Endothelial cell (in vitro differentiated cells): ENCODE data around the gene HSD17B13. TPM values are rescaled to one million over a fixed set of nuclear protein-coding genes. Genes with fewer than 3 reads are reported as not detected.
"Not testable (repeated sequence)": the region's sequence is repeated elsewhere in the genome, so short reads cannot be mapped to it uniquely, and the experiment has no call there.

Experiments used
- DNase-seq: peaks from one replicate; pipeline ENCODE4 v3.0.0; 2021; ENCODE audit warnings: low spot score
- H3K27ac Mint-ChIP-seq: one replicate; pipeline ENCODE4 v1.8.0; 2021; ENCODE audit warnings: mixed read lengths, inconsistent platforms; ENCODE audit not compliant: unreplicated experiment
- H3K27me3 Mint-ChIP-seq: one replicate; pipeline ENCODE4 v1.8.0; 2021; ENCODE audit warnings: mild to moderate bottlenecking, moderate library complexity, mixed read lengths, inconsistent platforms; ENCODE audit not compliant: unreplicated experiment
- H3K36me3 Mint-ChIP-seq: one replicate; pipeline ENCODE4 v1.8.0; 2021; ENCODE audit warnings: mild to moderate bottlenecking, low read depth, mixed read lengths, inconsistent platforms; ENCODE audit not compliant: unreplicated experiment
- H3K4me1 Mint-ChIP-seq: one replicate; pipeline ENCODE4 v1.8.0; 2021; ENCODE audit warnings: mild to moderate bottlenecking, mixed read lengths, inconsistent platforms; ENCODE audit not compliant: unreplicated experiment
- H3K4me3 Mint-ChIP-seq: one replicate; pipeline ENCODE4 v1.8.0; 2021; ENCODE audit warnings: mild to moderate bottlenecking, mixed read lengths, inconsistent platforms; ENCODE audit not compliant: unreplicated experiment
- H3K9me3 Mint-ChIP-seq: one replicate; pipeline ENCODE4 v1.8.0; 2021; ENCODE audit warnings: mixed read lengths, inconsistent platforms; ENCODE audit not compliant: unreplicated experiment
- CTCF ChIP-seq: fragments of 200-600 bp; sonication (generic); IDR thresholded peaks from one replicate; pipeline ENCODE4 v1.5.0; 2021; ENCODE audit warnings: antibody characterized with exemption; ENCODE audit not compliant: unreplicated experiment
- total RNA-seq: library from RNA; stranded (reverse); fragmentation: NEBNext Ultra II Directional; extraction: Animal tissue kit (Norgen Biotek cat#: 25700); gene quantifications from one replicate; pipeline ENCODE4 v1.2.1, GENCODE V29; 2021; ENCODE audit not compliant: unreplicated experiment

Gene HSD17B13
- total RNA-seq, 1 donor from 2014 or later, result not detected

- no peak for TF ChIP-seq CTCF
- H3K4me3 Mint-ChIP-seq, result no peak overlapping the region
- no peaks in the 10 kb centered on the region for H3K27me3 Mint-ChIP-seq
Measured at GRCh38 chr4:87299898-87300297, 22.8 kb downstream of the HSD17B13 start.

GRCh38 chr4:87298362-87298761, 24.3 kb downstream of the HSD17B13 start:
- no peaks in the 10 kb centered on the region for H3K4me1 Mint-ChIP-seq
- no peaks in the 10 kb centered on the region for H3K27me3 Mint-ChIP-seq
- no peak overlapping the region for H3K27ac Mint-ChIP-seq
- H3K9me3 Mint-ChIP-seq, result no peaks in the 10 kb centered on the region
- peaks cover 3% of the 10 kb centered on the region for H3K36me3 Mint-ChIP-seq
- TF ChIP-seq CTCF, result no peak
- DNase-seq, result no peak
- H3K4me3 Mint-ChIP-seq, result no peak overlapping the region

More at GRCh38 chr4:87299898-87300297, 22.8 kb downstream of the HSD17B13 start:
- no peak overlapping the region for H3K27ac Mint-ChIP-seq
- H3K9me3 Mint-ChIP-seq, result no peaks in the 10 kb centered on the region
- no peaks in the 10 kb centered on the region for H3K36me3 Mint-ChIP-seq
- DNase-seq, result no peak
- H3K4me1 Mint-ChIP-seq, result no peaks in the 10 kb centered on the region

- not testable (repeated sequence) for H3K4me1 Mint-ChIP-seq, H3K27me3 Mint-ChIP-seq, H3K9me3 Mint-ChIP-seq
Measured at GRCh38 chr4:87294911-87295310, 27.8 kb downstream of the HSD17B13 start.

GRCh38 chr4:87293889-87294288, 28.8 kb downstream of the HSD17B13 start:
- H3K27ac Mint-ChIP-seq, H3K36me3 Mint-ChIP-seq, H3K27me3 Mint-ChIP-seq, DNase-seq, H3K4me3 Mint-ChIP-seq, H3K4me1 Mint-ChIP-seq, H3K9me3 Mint-ChIP-seq: not testable (repeated sequence)

More at GRCh38 chr4:87294911-87295310, 27.8 kb downstream of the HSD17B13 start:
- H3K36me3 Mint-ChIP-seq, DNase-seq, H3K4me3 Mint-ChIP-seq, H3K27ac Mint-ChIP-seq: not testable (repeated sequence)

- DNase-seq, result no peak
- TF ChIP-seq CTCF, result no peak
- H3K27me3 Mint-ChIP-seq, result peaks cover 2% of the 10 kb centered on the region
Measured at GRCh38 chr4:87286970-87287369, 35.7 kb downstream of the HSD17B13 start.

GRCh38 chr4:87284268-87284667, 38.4 kb downstream of the HSD17B13 start:
- H3K27me3 Mint-ChIP-seq, H3K27ac Mint-ChIP-seq: not testable (repeated sequence)
- peaks cover 25% of the 10 kb centered on the region for H3K9me3 Mint-ChIP-seq

More at GRCh38 chr4:87286970-87287369, 35.7 kb downstream of the HSD17B13 start:
- Mint-ChIP-seq H3K9me3 (peaks cover 25% of the 10 kb centered on the region), H3K4me1 (no peaks in the 10 kb centered on the region), H3K27ac (no peak overlapping the region), H3K36me3 (peaks cover 15% of the 10 kb centered on the region), H3K4me3 (no peak overlapping the region)

GRCh38 chr4:87283151-87283550, 39.5 kb downstream of the HSD17B13 start:
- Mint-ChIP-seq H3K36me3 (peaks cover 15% of the 10 kb centered on the region), H3K4me3 (no peak overlapping the region), H3K27ac (no peak overlapping the region), H3K4me1 (peaks cover 3% of the 10 kb centered on the region), H3K9me3 (peaks cover 25% of the 10 kb centered on the region), H3K27me3 (peaks cover 2% of the 10 kb centered on the region)
- TF ChIP-seq CTCF, result no peak
- DNase-seq, result no peak

More at GRCh38 chr4:87284268-87284667, 38.4 kb downstream of the HSD17B13 start:
- H3K4me1 Mint-ChIP-seq, DNase-seq, H3K4me3 Mint-ChIP-seq: not testable (repeated sequence)
- peaks cover 15% of the 10 kb centered on the region for H3K36me3 Mint-ChIP-seq
